ENCODE data around the gene TLE3.
A peak's percentile ranks its signal among the peaks of the same experiment; 100 is the strongest.

Gene TLE3

DNA sequence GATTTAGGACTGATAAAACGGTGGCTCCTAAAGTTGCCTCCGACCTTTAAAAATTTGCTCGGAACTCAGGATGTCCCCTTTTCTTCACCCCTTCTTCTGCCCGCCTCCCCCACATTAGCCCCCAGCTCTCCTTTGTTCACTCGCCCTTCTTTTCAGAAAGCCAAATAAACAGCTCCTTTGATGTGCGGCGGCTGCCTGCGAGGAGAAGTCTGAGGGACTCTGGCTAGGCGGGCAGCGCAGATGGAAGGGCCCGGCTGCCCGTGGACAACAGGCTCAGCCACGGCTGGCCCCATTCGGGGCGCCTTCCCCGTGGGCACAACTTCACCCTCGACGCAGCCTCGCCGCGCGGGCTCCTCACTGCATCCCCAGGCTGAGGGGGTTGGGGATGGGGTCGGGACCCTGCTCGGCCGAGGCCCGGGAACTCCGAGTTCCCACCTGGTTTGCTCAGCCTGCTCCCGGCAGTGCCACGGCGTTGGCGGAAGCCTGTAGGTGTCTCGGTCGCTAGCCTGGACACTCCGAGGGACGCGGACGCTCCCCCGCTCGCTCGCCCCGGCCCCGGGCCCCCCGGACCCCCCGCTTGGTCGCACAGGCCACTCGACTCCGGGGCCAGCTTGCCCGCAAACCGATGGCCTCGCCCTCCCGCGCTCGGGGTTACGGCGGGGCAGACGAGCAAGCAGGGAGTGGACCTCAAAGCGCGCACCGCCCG, 897 bp upstream of the TLE3 start:
- peak; percentile 41 to 73 for DNase-seq

DNA sequence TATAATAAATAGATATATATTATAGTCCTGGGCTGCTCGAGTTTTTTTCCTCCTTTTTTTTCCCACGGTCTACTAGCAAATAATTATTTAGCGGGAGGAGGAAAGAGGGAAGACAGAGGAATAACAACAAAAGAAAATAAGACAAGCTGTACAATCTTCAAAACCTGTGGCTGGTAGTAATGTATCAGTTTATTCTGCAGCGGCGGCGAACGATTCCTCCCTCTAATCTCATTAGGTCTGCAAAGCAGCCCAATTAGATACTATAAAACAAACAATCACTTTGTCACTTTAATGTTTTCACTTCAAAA, 390 bp upstream of the TLE3 start:
- DNase-seq: peak in 1 of 2 experiments; percentile 64

DNA sequence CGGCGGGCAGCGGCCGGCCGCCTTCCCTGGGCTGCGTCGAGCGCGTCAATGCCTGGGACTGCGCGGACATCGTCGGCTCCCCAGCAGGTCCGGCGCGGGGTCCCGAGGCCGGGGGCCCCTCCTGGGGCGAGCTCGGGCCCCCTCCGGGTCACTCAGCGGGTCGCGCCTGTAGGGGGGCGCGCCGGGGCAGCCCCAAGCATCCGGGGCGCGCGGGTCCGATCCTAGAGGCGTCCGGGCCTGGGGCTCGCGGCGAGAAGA, 725 bp downstream of the TLE3 start:
- DNase-seq: no peak

DNA sequence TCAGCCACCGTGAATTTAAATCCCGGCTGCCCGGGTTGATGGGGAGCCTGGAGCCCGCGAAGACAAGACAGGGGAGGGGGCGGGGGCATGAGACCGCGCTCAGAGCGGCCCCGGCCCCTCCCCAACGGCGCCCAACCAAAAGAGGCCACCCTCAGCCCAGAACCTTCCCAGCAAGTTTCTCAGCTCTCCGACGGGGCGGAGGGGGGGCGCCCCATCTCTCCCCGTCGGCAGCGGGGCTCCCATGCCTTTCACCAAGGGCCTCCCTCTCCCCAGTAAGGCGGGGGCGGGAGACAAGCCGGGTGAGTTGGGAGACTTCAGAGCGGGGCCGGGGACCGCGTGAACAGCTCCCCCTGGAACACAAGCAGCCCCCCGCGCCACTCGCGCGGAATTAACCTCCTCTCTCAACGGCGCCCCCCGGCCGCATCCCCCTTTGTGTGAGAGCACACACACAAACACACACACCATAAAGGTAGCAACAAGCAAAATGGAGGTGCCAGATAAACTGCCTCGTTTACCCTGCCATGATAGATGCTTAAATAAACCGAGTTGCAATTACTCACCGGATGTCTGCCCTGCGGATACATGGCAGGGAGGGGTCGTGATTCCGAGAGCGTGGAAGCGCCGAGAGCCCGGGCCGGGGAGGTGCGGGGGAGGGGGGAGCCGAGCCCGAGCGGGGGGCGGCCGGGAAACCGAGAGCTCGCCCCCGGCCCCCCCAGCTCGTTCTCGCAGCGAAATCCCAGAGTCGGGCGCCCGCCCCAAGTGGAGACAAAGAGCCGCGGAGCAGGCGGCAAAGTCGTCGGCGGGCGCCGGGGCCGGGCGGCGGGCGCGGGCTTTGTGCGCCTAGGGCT, 1.3 kb downstream of the TLE3 start:
- peak; percentile 58 to 82 for DNase-seq

DNA sequence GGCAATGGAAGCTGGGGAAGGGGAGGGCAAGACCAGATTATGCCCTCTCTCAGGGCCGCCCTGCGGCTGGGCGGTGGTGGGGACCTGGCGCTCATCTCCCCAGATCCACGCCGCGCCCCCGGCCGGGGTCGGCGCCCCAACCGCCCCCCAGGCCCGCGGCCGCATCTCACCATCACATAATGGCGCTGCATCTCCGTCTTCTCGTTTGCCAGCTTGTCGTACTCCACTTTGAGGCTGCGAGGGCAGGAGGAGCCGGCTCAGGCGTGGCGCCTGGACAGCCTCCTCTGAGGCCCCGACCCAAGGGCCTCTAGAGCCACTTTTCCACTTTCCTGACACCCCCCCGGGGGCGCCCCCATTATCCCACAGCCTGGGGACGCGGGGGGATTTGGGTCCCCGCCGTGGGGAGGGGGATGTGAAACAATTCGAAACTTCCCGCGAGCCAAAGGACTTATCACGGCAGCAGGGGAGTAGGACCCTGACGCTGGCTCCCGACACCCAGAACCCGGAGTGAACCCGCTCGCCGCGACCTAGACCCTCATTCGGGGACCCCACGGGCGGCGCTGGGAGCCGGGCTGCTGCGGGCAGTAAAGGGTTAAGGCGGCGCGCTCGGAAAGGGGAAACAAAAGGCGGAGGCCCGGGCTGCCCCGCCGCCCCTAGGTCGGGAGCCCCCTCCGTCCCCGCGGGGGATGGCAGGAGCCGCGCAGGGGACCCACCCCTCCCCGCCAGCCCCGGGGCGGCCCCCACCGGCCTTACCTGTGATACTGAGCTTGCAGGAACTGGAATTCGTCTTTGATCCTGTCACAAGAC, 2.1 kb downstream of the TLE3 start:
- DNase-seq: peak in 1 of 2 experiments; percentile 62

DNA sequence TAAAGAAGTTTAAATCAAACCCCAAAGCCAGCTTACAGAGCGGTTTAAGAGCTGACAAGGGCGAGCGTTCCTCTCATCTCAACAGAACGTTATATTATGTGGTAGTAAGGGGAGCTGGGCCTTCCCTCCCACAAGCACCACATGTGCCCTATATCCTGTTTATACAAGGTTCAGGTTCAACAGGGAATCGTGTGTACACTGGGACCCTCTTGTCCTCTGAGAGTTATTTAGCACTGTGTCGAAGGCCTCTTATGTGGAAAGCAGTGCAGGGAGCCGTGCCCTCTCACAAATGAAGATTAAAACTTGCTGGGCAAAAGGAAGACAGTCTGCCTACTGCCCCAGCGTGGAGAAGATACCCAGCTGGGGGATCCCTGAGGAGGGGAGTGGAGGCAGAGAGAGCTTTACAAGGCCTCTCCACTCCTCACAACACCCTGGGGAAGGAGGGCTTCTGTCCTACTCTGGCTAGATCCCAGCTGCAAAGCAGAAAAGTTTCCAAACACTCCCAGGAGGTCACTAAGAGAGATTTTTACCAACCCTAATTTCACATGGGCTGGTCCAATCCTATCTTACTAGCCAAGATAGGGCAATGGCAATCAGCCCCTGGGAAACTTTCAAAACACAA, 2.9 kb downstream of the TLE3 start:
- peak; percentile 29 to 45 for DNase-seq

DNA sequence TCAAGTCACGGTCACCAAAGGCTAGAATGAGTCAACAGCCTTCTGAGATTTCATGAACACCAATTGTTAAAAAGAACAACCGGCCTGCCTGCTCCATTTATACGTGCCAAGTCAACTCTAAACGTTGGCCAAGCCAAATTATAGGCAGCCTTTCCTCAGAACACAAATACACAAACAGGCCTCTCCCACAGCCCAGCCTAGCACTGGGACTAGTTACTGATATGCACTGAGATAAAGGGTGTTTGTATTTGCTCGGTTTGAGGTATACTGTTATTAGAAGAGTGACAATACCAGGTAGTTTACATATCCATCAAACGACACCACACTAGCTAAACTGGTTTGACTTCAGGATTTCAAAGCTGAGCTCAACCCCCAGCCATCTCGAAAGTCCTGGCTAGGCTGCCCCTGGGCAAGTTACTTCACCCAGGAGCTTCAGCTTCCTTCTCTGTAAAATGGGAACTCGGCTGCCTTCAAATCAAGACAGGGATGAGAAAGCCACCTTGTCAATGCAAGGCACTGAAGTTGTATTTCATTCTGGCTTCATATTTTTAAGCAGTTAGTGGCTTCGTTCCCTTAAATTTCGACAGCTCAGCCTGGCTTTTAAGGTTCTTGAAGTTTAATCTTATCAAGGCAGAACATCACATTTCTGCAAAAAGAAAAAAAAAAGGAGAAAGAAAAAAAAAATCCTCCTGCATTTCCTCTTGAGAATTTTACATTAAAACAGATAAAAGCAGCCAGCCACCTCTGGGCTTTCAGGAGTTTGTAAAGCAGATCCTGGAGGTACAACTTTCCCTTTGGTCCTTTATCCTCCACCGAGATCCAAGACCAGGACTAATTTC, 4.0 kb downstream of the TLE3 start:
- peak; percentile 90 to 94 for DNase-seq

DNA sequence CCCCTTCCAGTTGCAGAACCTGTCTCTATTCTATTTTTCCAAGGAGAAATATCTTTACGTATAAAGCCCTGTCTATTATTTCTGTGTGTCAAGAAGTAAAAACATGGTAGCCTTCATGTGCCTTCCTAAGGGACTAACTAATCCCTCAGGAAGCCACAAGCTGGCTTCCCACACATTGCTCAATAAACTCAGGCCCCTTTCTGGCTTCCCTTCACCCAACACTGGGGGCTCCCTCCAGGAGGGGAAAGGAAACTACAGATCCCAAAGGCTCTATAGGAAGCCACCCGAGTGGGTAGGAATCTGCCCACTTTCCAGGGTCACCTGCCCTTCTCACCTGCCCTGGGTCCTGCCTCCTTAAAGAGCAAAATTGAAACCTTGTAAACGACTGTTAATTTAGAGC, 4.6 kb downstream of the TLE3 start:
- DNase-seq: peak in 1 of 2 experiments; percentile 31

DNA sequence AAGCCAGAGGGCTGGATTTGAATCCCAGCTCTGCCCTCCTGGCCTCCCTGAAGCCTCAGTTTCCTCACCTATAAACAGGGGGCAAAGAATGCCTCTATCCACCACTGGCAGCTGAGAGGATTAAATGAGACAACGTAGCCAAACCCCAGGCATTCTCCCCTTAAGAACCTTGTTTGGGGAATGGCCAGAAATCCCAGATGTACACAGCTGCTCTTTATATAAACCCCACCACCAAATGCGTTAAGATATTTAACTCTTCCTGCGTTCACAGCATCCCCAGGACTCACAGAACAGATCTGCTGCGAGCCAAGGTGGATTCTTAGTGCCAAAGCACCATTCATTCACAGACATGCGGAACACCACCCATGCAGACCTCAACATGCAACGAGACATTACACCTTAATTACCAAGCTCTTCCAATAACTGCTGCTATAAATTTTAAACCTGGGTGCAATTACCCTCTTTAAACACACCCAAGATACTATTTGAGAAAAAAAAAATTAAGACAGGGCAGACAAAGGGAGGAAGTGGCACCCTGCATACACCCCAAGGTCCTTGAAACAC, 5.2 kb downstream of the TLE3 start:
- DNase-seq: no peak

DNA sequence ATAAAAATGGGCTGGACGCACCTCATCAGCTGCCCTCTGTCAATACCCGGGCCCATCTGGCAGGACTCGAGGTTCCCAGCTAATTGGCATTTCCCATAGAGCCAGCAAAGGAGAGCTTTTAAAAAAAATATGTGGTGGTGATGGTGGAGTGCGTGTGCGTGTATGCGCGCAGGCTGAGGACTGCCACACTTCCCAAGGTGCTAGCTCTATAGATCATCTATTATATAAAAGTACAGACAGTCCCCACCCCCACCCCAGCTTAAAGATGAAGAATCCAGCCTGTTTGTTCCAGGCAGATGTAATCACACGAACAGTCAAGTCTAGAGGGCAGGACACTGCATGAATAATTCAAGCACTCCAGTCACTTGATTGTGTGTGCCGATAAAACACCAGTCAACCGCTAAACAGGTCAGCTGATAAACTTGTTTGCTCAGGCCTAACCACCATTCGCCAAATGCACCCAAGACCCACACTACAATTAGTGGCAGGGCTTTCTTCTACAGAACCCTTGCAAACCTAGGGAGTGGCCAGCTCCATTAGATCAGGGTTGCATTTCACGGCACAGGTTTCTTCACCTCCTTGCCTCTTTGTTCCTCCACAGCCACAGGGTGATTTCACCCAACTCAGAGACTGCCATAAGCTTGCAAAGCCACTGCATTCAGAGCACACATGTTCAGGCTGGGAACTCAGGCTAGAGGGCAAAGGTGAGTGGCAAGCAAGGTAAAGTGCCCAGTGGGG, 5.8 kb downstream of the TLE3 start:
- peak; percentile 93 to 95 for DNase-seq

DNA sequence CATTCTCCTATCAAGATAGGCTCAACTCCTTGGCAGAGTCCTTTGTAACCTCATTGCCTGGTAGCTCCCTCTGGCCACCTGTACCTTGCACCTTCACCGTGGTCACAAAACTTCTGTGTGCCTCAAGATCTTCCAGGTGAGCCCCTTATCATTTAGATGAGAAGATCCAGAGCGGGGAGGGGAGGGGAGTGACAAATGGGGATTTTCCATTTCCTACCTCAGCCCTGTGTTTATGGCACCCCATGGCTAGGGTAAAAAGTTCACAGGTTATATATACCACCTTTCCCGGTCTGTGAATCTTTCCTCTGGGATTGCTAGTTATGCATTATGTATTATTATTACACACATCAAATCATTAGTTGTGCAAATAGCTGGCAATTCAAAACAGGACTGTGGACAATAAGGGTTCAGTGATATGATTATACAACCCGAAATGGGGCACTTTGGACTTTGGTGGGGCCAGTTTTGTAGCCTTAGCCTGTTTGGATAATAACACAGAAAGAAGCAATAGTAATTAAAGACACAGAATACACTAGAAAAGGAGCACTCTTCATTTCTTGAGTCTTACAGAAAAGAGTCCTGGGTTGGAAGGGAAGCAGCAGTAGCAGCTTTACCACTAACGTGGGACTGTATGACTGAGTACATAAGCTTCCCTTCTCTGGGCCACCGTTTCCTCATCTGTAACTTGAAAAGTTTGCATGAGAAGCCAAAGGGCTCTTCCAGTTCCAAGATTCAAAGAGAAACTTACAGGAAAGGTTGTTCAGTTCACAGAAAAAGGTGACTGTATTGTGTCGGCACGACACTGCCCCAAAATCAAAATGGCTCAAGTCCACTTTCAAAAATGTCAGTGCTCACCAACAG, 7.1 kb downstream of the TLE3 start:
- DNase-seq: no peak

DNA sequence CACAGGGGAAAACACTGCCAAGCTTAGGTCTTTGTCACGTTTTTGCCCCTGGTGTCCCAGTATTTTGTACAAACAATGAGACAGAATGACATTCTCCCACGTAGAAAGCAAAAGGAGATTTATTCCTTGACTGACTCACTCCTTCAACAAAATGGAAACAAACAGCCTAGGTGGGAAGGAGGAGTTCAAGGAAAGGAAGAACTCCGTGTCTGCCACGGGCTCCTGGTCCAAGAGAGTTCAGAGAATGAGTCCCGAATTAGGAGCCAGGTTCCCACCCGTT, 8.1 kb downstream of the TLE3 start:
- DNase-seq: no peak

DNA sequence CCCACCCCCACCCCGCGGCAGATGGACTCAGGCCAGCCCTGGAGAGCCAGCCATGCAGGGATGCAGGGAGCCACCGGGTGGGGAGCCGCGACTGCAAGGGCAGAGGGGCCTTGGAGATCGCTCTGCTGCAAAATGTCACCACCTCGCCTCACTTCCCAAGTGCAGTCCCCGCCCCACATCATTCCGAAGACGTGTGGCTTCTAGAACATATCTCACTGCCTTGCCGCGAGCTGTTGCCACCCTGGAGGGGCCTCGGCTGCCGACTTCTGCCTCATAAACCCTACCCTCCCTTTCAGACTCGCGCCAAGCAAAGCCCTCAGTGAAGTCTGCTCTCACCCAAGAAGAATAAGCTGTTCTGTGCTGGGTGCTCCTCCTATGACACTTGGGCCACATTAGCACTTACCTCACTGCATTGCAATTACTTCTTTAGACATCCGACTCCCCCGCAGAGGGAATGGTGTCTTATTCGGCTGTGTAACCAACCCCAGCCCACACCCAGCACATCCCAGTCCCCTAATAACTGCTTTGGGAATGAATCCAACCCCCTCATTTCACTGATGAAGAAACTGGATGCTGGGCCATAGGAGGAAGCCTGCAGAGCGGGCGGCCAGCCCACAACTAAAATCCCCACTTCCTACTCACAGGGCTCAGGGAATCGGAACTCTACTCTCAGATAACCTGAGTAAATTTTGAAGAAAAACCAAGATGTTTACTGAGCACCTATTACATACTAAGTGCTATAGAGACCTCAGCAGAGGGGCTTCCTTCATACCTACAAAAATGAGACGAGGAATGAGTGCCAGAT, 8.6 kb downstream of the TLE3 start:
- DNase-seq: no peak

DNA sequence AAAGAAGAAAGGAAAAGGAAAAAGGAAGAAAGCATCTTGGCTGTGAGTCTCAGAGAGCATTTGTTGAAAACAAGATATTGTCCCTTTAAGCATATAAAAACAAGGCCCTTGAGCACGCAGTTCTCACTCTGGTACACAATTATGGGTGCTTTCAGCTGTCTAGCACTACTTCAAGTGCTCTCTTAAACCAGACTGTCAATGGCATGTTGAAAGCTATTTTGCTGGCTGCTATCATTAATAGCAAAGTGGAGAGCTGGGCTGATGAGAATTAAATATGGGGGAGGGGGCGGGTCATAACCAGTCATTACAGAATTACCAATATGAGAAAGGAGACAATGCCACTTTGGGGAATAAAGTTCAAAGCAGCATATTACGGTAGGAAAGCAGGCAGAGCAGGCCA, 9.3 kb downstream of the TLE3 start:
- DNase-seq: no peak

DNA sequence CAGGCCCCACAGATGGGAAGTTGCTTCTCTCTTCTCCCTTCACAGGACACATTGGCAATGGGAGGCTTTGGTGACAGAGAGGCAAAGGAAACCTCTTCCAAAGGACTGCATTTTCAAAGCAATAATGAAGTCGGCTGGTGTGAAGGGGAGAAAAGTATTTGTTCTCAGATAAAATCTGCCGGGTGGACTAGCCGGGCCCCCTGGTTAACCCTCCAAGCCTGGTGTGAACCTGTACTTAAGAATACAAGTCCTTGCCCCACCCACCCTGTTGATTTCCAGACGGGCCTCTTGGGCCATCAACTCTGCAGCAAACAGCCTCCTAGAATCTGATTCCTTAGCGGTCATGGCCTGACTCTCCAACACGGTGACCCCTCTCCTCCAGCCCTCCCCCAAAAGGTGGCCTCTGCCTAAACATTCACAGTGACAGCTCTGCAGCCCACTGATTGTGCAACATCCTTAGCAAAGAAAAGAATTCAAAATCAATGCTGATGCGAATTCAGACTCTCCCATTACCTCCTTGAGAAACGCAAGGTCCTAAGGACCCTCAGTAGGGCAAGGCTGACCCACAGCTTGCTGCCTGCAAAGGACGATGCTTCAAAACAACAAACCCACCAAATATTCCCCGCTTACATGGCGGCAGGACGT, 9.9 kb downstream of the TLE3 start:
- no peak for DNase-seq

DNA sequence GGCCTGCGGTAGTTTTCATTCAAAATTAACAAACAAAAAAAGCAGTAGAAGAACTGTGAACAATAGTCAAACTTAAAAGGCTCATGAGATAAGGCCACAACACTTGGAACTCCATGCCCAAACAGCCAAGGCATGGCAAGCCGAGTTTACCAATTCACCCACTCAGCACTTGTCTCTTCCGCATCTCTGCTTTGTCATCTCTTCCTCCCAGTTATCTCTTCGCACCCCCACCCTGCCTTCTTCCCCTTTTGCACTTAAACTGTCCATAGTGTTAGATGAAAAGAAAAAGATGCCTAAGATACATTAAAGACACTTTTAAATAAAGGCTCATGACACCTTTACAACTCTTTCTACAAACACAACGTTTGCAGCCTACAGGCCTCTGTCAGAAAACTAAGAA, 11.1 kb downstream of the TLE3 start:
- no peak for DNase-seq

DNA sequence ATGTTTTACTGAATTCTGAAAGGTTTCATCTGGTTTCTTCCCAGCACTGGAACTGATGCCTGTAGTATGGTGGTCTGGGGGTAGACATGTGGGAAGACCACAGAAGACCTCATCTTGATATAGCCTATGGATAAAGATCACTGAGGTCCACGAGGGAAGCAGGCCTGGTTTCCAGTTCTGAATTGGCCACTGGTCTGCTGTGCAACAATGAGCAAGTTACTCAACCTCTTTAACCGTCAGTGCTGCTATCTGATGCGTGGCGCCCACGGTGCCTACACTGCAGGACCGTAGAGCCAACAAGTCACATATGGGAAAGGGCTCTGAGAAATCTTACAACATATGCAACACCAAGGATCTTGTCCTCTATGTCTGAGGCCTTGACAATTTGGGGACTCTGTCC, 13.3 kb downstream of the TLE3 start:
- DNase-seq: no peak

DNA sequence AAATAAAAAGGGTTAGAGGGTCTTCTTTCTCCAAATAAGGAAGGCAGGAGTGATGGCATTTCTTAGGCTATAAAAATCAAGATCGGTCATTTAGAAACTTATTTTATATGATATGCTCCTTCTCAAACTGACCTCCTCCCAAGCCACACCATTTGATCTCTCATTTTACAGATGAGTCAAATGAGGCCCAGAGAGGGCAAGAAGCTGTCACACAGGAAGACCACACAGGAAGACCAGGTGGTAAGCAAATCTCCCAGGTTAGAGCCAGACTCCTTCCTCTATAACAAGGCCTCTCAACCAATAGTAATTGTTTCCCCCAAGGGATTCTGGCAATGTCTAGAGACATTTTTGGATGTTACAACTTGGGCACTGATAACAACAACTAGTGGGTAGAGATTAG, 13.8 kb downstream of the TLE3 start:
- no peak for DNase-seq

DNA sequence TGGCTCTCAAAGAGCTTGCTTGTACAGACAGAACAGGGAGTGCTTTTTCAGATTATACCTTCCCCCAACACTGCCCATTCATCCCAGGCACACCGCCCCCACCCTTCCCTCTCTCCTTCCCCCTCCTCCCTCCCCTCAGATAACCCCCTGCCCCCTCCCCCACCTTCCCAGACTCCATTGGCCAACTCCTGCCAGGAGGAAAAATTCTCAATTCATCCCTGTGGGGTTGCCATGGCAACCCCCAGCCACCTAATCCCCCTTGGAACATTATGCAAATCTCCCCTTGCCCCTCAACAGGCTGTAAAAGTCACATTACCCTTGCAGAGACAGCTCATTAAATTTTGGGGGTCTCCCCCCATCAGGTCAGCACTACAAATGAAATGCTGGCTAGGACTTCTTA, 14.3 kb downstream of the TLE3 start:
- peak; percentile 44 to 70 for DNase-seq
